Measurements from ENCODE around the gene KRTAP12-1.

DNA sequence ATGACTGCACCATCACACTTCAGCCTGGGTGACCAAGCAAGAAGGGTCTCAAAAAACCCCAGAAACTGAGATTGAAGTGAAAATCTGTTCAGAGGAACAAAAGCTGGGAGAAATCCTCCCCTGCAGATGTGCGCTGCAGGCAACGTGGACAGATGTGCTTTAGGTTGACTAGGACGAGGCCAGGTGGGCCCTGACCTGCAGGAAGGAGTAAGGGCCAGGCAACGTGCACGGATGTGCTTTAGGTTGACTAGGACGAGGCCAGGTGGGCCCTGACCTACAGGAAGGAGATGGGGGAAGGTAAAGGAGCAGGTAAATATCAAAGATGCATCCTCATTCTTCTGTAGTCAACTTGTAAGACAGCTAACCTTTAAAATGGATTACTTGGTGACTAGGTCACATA is 2.5 kb upstream of the KRTAP12-1 start:
- TF ChIP-seq POLR2A (conservative IDR thresholded peaks at IDR 0.05) (no peak), ZNF76 (CRISPR knock-in tag; IDR thresholded peaks at IDR 0.05; ENCODE audit: borderline replicate concordance) (no peak), U2AF2 (optimal IDR thresholded peaks at IDR 0.05; ENCODE audit: low read depth, low read length) (no peak)
- TF ChIP-seq, protein P1, sequence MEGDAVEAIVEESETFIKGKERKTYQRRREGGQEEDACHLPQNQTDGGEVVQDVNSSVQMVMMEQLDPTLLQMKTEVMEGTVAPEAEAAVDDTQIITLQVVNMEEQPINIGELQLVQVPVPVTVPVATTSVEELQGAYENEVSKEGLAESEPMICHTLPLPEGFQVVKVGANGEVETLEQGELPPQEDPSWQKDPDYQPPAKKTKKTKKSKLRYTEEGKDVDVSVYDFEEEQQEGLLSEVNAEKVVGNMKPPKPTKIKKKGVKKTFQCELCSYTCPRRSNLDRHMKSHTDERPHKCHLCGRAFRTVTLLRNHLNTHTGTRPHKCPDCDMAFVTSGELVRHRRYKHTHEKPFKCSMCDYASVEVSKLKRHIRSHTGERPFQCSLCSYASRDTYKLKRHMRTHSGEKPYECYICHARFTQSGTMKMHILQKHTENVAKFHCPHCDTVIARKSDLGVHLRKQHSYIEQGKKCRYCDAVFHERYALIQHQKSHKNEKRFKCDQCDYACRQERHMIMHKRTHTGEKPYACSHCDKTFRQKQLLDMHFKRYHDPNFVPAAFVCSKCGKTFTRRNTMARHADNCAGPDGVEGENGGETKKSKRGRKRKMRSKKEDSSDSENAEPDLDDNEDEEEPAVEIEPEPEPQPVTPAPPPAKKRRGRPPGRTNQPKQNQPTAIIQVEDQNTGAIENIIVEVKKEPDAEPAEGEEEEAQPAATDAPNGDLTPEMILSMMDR (IDR thresholded peaks at IDR 0.05 in 2 of 3, conservative IDR thresholded peaks at IDR 0.05 in 1 of 3; ENCODE audit: insufficient read depth in 2 of 3, low read depth in 1 of 3, low read length in 3 of 3): no peak
